ENCODE measurements around the gene JAKMIP2.
"Not testable (repeated sequence)": the region's sequence is repeated elsewhere in the genome, so short reads cannot be mapped to it uniquely, and the experiment has no call there.

JAKMIP2 gene

DNA sequence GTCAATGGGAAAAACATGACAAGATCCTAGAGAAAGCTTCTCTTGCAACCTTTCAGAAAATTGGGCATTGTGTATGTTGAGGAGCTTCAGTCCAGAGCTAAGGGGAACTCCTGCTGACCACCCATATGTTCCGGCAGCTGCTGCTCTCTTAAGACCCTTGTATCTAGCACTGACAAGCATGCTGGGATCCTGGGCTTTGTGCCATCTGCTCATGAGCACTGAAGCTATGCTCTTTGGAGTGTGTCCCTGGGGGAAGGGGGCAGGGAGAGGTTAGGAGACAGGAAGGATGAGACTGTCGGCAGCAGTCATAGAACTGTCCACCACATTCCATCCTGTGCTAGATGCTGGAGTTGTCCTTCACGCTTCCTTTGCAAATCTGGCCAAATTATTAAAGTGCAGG is 109.3 kb downstream of the JAKMIP2 start:
- no peak overlapping the region for H3K4me3 ChIP-seq (ENCODE audit: low read depth, low read length)
- no peak for DNase-seq (ENCODE audit: low read depth)

DNA sequence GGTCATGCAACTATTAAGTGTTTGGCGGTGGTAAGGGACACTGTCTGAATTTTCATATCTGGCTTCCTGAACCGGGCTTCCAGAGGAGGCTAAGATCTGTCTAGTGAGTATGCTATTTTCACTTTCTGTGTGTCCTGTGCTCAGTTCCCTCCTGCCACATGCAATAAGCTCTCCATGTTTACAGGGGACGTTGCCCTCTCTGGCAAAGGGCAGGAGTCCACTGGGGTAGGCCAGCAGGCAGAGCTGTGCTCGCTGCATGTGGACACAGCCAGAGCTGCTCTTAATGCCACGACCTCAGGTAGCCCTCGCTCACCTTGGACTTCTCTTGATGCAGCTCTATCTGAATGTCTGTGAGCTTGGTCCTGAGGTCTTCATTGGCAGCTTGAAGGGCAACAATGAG is 111.2 kb downstream of the JAKMIP2 start:
- no peak overlapping the region for H3K4me3 ChIP-seq (ENCODE audit: low read depth, low read length)
- no peak for DNase-seq (ENCODE audit: low read depth)

DNA sequence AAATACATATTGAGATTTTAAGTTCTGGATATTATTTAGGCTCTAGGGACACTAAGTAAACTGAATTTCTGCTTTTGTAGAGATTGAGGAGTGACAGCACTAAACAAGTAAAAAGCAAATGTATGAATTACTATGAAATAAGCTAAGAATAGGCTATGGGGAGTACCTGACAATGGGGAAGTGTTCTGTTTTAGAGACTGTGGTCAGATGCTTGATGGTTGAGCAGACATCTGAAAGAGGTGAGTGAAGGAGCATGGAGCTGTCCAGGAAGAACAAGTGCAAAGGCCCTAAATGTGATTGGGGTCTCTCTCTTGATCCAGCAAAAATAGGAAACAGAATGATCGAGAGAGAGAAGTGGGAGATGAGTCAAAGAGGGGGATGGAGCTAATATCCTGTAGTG is 111.7 kb downstream of the JAKMIP2 start:
- no peak overlapping the region for H3K4me3 ChIP-seq (ENCODE audit: low read depth, low read length)
- no peak for DNase-seq (ENCODE audit: low read depth)

DNA sequence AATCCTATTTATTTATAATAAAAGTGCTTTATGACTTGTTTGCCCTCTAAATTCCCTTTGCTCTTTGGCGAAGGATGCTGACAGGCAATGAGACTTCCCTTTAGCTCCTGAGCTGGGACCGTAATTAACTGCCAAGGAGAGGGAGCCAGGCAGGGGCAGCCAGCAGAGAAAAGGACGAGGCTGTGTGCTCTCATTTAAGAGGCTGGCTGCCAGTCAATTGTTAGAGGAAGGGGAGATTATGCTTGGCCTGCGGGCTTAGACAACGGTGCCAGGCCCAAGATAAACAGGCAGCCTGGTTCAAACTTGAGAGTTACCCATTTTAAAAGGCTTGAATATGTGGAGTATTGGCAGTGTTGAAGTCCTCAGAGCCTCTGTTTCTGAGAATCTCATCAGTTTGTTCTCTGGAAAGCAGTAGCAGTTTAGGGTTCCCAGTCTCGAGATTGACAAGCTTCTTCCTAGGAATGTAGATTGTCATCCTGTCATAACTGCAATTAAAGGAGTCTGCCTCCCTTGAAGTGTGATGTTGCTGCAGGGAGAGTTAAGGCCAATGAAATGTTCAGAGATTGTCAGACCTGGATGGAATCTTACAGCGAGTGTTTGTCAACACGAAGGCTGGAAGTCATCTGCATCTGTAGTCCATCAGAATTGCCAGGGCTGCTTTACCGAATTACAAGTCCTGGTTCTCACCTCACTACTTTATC is 113.2 kb downstream of the JAKMIP2 start:
- no peak overlapping the region for H3K4me3 ChIP-seq (ENCODE audit: low read depth, low read length)
- no peak for DNase-seq (ENCODE audit: low read depth)

DNA sequence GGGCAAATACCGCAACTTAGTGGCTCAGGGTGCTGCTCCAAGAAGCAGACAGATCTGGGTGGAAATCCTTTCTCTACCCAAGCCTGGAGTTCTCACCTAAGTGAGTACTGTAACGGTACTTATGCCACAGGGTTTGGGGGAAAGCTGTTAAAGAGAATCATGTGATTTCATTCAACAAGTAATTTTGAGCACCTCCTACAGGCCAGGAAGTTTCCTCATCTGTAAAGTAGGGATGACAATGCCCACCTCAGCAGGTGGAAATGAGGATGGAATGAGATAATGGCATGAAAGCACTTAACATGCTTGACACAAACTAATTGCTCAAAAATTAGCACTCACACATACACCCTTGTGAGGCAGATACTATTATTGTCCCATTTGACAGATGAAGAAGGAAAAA is 114.1 kb downstream of the JAKMIP2 start:
- H3K4me3 ChIP-seq (ENCODE audit: low read depth, low read length) = no peak overlapping the region
- DNase-seq (ENCODE audit: low read depth) = no peak

DNA sequence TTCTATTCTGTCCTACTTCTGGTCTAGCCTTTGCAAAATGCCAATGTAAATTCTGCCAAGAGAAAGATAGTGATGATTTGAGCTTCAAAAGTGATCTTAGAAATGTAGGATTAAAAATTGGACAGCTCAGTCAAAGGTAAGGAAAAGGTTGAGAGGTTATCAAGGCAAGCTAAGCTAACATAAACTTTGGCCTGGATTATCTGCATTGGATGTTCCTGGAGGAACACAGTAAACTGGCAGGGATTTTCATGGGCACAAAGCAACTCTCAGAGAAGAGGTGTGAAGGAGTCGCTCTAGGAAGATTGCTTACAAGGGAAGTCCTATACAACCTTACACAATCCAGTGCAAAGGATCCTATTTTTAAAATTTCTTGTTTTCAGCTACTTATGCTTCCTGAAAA is 115.2 kb downstream of the JAKMIP2 start:
- DNase-seq (ENCODE audit: low read depth) = no peak

DNA sequence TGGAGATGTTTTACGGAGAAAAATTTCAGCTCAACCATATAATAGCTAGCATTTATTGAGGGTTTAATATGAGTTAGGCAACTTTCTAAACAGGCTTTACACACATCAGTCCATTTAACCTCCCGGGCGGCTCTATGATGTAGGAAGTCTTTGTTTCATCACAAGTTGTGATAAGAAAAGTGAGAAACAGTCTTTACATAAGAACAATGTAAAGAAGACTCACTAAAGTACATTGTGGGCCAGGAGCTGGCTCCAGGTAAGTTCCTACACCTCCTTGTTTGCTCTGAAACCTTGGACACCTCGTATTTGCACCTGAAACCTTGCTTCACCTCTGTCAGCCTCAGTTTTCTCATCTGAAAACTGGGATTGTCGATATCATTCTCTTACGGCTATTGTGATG is 116.1 kb downstream of the JAKMIP2 start:
- DNase-seq (ENCODE audit: low read depth) = no peak
- H3K4me3 ChIP-seq (ENCODE audit: low read depth, low read length) = no peak overlapping the region

More for the DNA sequence above, 115.2 kb downstream of the JAKMIP2 start:
- H3K4me3 ChIP-seq (ENCODE audit: low read depth, low read length) = no peak overlapping the region

DNA sequence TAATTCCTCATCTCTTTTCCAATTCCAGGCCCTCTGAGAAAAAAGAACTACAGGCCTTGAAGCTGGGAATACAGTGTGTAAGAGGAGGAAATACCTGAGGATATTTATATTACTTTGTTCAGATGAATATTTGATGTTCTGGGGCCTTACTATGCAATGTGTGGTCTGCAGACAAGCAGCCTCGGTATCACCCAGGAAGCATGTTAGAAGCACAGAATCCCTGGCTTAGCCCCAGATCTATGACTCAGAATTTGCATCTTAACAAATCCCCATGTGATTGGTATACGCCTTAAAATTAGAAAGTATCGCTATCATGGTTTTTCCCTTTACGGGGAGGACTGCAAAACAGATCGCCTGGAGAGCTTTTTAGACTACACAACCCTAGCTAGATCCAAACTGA is 121.0 kb downstream of the JAKMIP2 start:
- H3K4me3 ChIP-seq (ENCODE audit: low read depth, low read length) = no peak overlapping the region
- DNase-seq (ENCODE audit: low read depth) = peak; percentile 4

DNA sequence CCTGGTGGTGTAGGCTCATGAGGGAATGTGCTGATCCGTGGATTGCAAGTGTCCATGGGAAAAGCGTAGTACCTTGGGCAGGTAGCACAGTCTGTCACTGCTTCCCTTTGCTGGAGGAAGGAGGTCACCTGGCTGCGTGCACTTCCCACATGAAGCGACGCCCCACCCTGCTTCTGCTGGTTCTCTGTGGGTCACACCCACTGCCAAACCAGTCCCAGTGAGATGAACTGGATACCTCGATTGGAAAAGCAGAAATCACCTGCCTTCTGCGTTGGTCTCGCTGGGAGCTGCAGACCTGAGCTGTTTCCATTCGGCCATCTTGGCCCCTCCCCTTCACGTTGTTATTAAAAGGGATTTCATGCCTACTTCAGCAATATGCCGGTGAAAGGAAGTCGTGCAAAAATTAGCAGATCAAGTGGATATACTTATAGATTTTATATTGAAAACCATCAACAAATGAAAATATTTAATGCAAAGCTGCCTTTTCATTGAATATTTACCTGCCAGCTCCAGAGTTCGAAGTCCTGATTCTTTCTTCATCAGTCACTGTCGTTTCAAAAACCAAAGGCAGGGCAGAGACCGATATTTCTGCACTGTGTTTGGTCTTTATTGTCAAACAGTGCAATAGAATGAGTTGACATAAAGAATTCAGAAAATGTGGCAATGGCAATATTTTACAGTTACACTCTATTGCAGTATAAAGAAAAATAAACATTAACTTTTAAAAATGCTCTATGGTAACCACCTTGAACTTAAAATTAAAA is 123.2 kb downstream of the JAKMIP2 start:
- DNase-seq (ENCODE audit: low read depth) = no peak
- H3K4me3 ChIP-seq (ENCODE audit: low read depth, low read length) = no peak overlapping the region

DNA sequence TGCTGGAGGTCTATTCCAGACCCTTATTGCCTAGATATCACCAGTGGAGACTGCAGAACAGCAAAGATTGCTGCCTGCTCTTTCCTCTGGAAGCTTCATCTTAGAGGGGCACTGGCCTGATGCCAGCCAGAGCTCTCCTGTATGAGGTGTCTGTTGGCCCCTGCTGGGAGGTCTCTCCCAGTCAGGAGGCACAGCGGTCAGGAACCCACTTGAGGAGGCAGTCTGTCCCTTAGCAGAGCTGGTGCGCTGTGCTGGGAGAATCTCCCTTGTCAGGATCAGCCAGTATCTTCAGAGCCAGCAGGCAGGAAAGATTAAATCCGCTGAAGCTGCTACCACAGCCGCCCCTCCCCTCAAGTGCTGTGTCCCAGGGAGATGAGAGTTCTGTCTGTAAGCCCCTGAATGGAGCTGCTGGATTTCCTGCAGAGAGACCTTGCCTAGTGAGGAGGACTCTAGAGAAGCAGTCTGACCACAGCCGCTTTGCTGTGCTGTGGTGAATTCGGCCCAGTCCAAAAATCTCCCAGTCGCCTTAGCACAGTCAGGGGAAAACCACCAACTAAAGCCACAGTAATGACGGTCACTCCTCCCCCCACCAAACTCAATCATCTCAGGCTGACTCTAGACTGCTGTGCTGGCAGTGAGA is 124.1 kb downstream of the JAKMIP2 start:
- DNase-seq (ENCODE audit: low read depth) = no peak
- H3K4me3 ChIP-seq (ENCODE audit: low read depth, low read length) = no peak overlapping the region

DNA sequence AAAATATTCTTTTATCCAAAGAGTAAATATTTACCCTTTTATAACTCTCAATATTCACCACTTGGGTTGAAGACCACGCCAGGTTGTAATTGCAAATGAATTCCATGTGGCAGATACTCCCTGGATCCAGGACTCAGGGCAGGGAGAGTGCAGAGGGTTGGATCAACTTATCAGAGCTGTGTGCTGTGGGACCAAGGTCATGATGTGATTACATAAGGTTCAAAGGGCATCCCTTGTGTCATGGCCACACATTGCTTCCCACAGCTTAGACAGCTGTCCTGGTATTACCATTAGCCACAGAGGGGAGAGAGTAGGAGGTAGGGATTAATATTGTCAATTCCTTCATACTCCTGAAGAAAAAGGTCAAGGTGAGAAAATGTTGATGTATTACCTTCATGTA is 133.9 kb downstream of the JAKMIP2 start:
- H3K4me3 ChIP-seq (ENCODE audit: low read depth, low read length) = no peak overlapping the region
- DNase-seq (ENCODE audit: low read depth) = no peak

DNA sequence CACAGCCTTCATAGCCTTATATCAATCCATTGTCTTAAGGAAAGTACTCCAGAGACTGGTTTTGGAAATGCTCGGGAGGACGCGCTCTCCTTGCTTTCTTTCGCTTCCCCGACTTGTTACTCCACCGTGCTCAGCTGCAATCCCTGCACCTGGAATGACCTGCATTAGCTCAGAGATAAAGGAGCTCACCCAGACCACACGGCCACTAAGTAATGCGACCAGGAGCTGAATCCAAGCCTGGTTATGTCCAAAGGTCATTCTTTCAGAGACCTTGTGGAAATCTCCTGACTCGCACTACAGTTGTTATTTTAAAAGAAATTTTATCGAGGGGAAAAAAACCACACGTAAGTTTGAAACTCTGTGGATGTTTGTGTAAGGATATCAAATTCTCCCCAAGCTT is 137.3 kb downstream of the JAKMIP2 start:
- H3K4me3 ChIP-seq (ENCODE audit: low read depth, low read length) = no peak overlapping the region
- no peak for DNase-seq (ENCODE audit: low read depth)

DNA sequence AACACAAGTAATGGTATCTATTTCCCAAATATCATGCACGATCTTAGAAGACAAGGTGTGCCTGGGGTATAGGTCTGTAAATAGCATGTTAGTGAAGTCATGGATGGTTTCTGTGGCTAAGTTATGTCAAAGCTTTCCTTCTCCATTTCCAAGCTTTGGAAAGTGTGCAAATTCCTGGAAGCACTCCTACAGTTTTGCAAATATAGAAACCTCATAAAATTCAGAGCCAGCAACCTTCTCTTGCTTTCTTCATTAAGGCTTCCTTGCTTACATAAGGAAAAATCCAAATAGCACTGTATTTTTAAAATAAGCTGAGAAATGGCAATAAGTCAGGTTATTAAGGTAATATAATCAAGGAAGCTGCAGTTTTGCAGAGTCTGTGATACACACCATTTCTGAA is 138.1 kb downstream of the JAKMIP2 start:
- DNase-seq (ENCODE audit: low read depth) = no peak
- H3K4me3 ChIP-seq (ENCODE audit: low read depth, low read length) = no peak overlapping the region

DNA sequence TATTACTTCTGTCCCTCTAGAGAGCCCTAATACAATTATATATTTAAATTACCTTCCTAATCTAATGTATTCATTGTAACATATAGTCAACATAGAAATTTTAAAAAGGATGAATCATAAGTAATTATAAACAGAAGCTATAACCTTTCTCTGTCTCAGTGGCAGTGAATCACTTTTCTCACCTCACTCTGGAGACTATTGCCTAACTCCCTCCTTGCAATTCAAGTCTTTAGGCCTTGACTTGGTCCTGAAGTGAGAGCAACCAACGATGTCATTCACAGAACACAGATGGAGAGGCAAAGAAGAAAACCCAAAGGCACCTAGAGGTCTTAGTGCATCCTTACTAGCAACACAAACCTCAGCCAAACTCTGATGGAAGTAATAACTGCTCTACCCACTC is 139.4 kb downstream of the JAKMIP2 start:
- DNase-seq (ENCODE audit: low read depth) = peak; percentile 47
- no peak overlapping the region for H3K4me3 ChIP-seq (ENCODE audit: low read depth, low read length)

DNA sequence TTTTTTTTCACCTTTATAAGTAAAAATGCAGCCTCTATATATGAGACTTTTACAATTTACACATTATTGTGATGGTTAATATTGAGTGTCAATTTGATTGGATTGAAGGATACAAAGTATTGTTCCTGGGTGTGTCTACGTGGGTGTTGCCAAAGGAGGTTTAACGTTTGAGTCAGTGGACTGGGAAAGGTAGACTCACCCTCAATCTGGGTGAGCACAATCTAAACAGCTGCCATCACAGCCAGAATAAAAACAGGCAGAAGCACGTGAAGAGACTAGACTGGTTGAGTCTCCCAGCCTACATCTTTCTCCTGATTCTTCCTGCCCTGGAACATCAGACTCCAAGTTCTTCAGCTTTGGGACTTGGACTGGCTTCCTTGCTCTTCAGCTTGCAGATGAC is 139.9 kb downstream of the JAKMIP2 start:
- H3K4me3 ChIP-seq (ENCODE audit: low read depth, low read length) = no peak overlapping the region
- no peak for DNase-seq (ENCODE audit: low read depth)

DNA sequence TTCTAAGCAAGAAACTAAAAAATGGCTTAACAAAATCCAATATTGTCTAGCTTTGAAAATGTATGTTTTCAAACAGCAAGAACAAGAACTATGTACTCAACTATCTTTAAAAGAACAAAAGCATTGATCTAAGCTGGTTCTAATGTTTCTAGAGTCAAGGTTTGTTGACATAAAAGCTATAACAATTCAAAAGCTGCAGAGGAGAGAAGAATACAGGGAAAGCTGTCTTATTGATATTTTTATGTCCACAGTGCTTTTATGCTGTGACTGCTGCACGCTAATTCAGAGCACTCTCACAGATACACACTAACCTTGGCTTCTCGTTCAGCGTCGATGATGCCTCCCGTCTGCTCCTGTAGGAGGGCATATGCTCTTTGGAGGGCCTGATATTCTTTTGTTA is 143.2 kb downstream of the JAKMIP2 start:
- H3K4me3 ChIP-seq (ENCODE audit: low read depth, low read length) = no peak overlapping the region
- no peak for DNase-seq (ENCODE audit: low read depth)

DNA sequence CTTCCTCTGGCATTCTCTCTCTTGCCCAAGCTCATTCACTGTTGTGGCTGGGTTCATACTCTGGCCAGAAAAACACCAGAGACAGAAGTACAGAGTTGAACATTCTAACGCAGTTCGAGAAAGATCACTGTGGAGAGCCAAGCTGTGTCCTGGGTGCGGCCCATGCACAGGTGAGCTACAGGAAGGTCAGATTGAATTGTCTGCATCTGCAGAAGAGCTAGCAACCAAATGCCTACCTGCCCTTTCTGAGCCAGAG is 145.9 kb downstream of the JAKMIP2 start:
- H3K4me3 ChIP-seq (ENCODE audit: low read depth, low read length) = no peak overlapping the region
- DNase-seq (ENCODE audit: low read depth) = no peak

DNA sequence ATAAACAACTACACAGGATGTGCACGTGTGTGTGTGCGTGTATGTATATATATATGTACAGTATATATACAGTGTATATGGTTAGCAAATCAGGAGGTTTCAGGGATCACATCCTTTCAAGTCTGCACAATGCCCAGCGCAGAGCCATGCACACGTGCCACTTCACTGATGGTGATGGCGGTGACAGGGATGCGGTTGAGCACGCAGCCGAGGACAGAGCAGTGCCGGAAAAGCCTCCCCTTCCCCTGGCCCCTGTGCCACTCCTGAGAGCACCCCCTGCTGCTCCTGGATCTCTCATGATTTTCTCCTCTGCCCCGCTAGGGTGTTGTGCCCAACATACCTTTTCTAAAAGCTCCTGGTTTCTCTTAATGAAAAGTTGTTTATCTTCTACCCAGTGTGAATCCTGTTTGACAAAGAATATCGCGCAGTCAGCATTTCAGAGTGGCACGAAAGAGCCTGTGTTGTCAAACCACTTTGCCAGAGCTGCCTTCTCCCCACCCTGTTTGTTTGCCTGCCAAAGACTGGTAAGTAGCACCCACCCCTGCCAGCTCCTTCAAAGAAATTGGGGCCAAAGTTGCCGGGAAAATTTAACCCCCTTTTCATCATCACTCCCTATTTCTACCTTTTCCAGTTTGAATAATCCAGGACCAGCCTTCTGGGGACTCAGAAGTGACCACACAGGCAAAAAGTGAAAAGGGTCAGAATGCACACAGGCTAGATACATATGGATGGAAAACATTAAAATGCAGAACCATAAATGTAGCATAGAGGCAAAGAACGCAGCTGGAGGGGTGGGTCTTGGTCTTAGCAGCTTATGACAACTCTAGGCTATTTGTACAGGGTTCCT is 146.4 kb downstream of the JAKMIP2 start:
- no peak for DNase-seq (ENCODE audit: low read depth)
- no peak overlapping the region for H3K4me3 ChIP-seq (ENCODE audit: low read depth, low read length)

DNA sequence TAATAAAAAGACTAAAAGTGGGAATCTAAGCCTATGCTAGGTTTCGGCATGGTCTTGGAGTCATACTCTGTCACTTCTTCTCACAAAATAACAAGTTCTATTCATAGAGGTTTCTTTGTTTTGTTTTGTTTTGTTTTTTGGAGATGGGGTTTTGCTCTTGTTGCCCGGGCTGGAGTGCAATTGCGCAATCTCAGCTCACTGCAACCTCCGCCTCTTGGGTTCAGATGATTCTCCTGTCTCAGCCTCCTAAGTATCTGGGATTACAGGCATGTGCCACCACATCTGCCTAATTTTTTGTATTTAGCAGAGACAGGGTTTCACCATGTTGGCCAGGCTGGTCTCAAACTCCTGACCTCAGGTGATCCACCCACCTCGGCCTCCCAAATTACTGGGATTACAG is 147.1 kb downstream of the JAKMIP2 start:
- DNase-seq (ENCODE audit: low read depth) = not testable (repeated sequence)

DNA sequence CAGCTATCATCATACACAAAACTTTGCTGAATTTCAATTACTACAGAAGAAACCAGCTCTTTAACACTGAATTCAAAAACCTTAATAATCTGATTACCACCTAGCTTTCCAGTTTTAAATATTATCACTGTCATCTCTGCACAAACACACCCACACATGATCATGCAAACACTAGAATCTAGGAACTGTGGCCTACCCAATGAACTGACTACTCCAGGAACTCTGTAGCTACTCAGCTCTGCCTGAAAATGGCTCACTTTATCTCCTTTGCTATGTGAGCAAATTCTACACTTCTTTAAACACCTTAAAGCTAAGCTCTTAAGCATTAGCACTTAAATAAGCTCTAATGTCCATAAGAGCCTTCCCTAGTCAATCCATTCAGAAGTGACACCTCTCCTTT is 149.4 kb downstream of the JAKMIP2 start:
- H3K4me3 ChIP-seq (ENCODE audit: low read depth, low read length) = no peak overlapping the region
- no peak for DNase-seq (ENCODE audit: low read depth)

More for the DNA sequence above, 147.1 kb downstream of the JAKMIP2 start:
- H3K4me3 ChIP-seq (ENCODE audit: low read depth, low read length) = not testable (repeated sequence)
